HepG2 (cell line): ENCODE data around the gene FRMPD2. TPM values are rescaled to one million over a fixed set of nuclear protein-coding genes. Genes with fewer than 3 reads are reported as not detected.

Source experiments
- ATAC-seq: fragments of 200-7000 bp; cut with Tn5 transposase; 3 replicates; pipeline ENCODE4 v1.9.1; 2020; ENCODE audit warnings: mild to moderate bottlenecking, moderate library complexity
- BruUV-seq: library from RNA; stranded (reverse); fragments of 400-500 nt; replicated peaks from 2 replicates; lab custom pipeline; 2021; lab: Mats Ljungman, UMichigan
- CTCF ChIA-PET: fragments of 300-600 bp; formaldehyde crosslinking; extraction: SDS; loops from one replicate; lab custom pipeline; 2021; ENCODE audit warnings: low total read pairs, inconsistent platforms, low intra/inter-chr PET ratio; lab: Yijun Ruan, JAX
- POLR2A ChIA-PET: fragments of 350-600 bp; sonication (Branson Sonifier 250); formaldehyde crosslinking; loops from one replicate; lab custom pipeline; 2020; ENCODE audit warnings: antibody characterized with exemption, inconsistent platforms; lab: Yijun Ruan, JAX
- DNase-seq: peaks from one replicate; pipeline ENCODE4 v3.0.0-alpha.2; 2015; ENCODE audit warnings: low spot score
- FAIRE-seq: peaks from 3 replicates; lab custom pipeline; 2011; peaks lifted over from hg19 to GRCh38; lab: Jason Lieb, UNC
- H2AFZ ChIP-seq: one replicate; pipeline ENCODE4 v1.6.1; 2011; ENCODE audit warnings: low read length, inconsistent platforms
- H3K27ac ChIP-seq: fragments of 300-600 bp; 3 replicates; pipeline ENCODE4 v1.8.0; 2011; ENCODE audit warnings: mixed run types, mild to moderate bottlenecking, mixed read lengths, low read length, inconsistent platforms; ENCODE audit not compliant: insufficient read depth; ENCODE audit errors: extremely low read length
- H3K27me3 ChIP-seq, 2 experiments: fragments of 200-600 bp in 1 of 2; 2 replicates in 1 of 2; 3 replicates in 1 of 2; pipeline versions ENCODE4 v1.6.0 to v1.8.0; 2011; ENCODE audit warnings: low read length in 2 of 2, mild to moderate bottlenecking in 2 of 2, moderate library complexity in 2 of 2, inconsistent platforms in 1 of 2; ENCODE audit not compliant: insufficient read depth in 2 of 2, control insufficient read depth in 1 of 2
- H3K36me3 ChIP-seq, 2 experiments: fragments of 200-600 bp in 1 of 2; replicated peaks in 1 of 2; 2 replicates in 1 of 2; 3 replicates in 1 of 2; pipeline versions ENCODE4 v1.5.1 to v1.8.0; 2011; ENCODE audit warnings: low read length in 2 of 2, inconsistent platforms in 1 of 2; ENCODE audit not compliant: insufficient read depth in 2 of 2, control insufficient read depth in 1 of 2
- H3K4me1 ChIP-seq: 2 replicates; pipeline ENCODE4 v1.5.1; 2012; ENCODE audit warnings: low read length, inconsistent platforms; ENCODE audit not compliant: insufficient read depth
- H3K4me2 ChIP-seq: 2 replicates; pipeline ENCODE4 v1.6.0; 2011; ENCODE audit warnings: low read depth, low read length, inconsistent platforms
- H3K4me3 ChIP-seq, 3 experiments: fragments of 200-600 bp in 1 of 3; sonication (generic), shearing (Covaris generic) in 1 of 3; replicated peaks in 1 of 3; 2 replicates each; pipeline ENCODE4 v1.5.1; 2011 to 2016; ENCODE audit warnings: low read length in 3 of 3, inconsistent platforms in 2 of 3, low read depth in 2 of 3, mild to moderate bottlenecking in 2 of 3, control low read depth in 1 of 3, mixed read lengths in 1 of 3; ENCODE audit not compliant: insufficient read depth in 1 of 3
- H3K79me2 ChIP-seq: one replicate; pipeline ENCODE4 v1.6.1; 2011; ENCODE audit warnings: low read length, inconsistent platforms; ENCODE audit not compliant: insufficient read depth
- H3K9ac ChIP-seq: 2 replicates; pipeline ENCODE4 v1.6.0; 2011; ENCODE audit warnings: mild to moderate bottlenecking, low read depth, low read length, inconsistent platforms; ENCODE audit not compliant: insufficient read depth
- H3K9me3 ChIP-seq: 2 replicates; pipeline ENCODE4 v1.5.1; 2012; ENCODE audit warnings: mild to moderate bottlenecking, low read length
- H4K20me1 ChIP-seq: 2 replicates; pipeline ENCODE4 v1.6.0; 2011; ENCODE audit warnings: inconsistent platforms, mild to moderate bottlenecking, low read length, moderate library complexity; ENCODE audit not compliant: insufficient read depth
- AGO1 ChIP-seq: fragments of 200-400 bp; formaldehyde crosslinking; IDR thresholded peaks from 2 replicates; pipeline ENCODE4 v1.6.1; 2017; ENCODE audit warnings: mild to moderate bottlenecking, low read depth, low read length, moderate library complexity; ENCODE audit not compliant: poor library complexity, severe bottlenecking
- CEBPG ChIP-seq: IDR thresholded peaks from 2 replicates; pipeline ENCODE4 v1.6.1; 2016
- EHMT2 ChIP-seq: fragments of 200-600 bp; sonication (generic); IDR thresholded peaks from 2 replicates; pipeline ENCODE4 v1.7.0; 2017; ENCODE audit warnings: antibody characterized with exemption, low read depth, low read length, borderline replicate concordance
- GTF3A ChIP-seq: sonication (generic); formaldehyde crosslinking; conservative IDR thresholded peaks from 2 replicates; pipeline ENCODE4 v1.4.0; 2020; ENCODE audit warnings: mild to moderate bottlenecking, missing genetic modification reagents
- HOXD1 ChIP-seq: sonication (generic); formaldehyde crosslinking; IDR thresholded peaks from 2 replicates; pipeline ENCODE4 v1.5.0; 2020; ENCODE audit warnings: missing genetic modification reagents
- KLF12 ChIP-seq: sonication (generic); formaldehyde crosslinking; IDR thresholded peaks from 2 replicates; pipeline ENCODE4 v1.4.0; 2020; ENCODE audit warnings: missing genetic modification reagents, borderline replicate concordance
- MAF1 ChIP-seq: sonication (generic); formaldehyde crosslinking; IDR thresholded peaks from 2 replicates; pipeline ENCODE4 v1.5.0; 2020; ENCODE audit warnings: missing genetic modification reagents, borderline replicate concordance
- NCOR1 ChIP-seq: fragments of 200-600 bp; sonication (generic); IDR thresholded peaks from 2 replicates; pipeline ENCODE4 v1.7.0; 2017; ENCODE audit warnings: antibody characterized with exemption, low read length, borderline replicate concordance
- NONO ChIP-seq, 2 experiments: fragments of 450-650 bp in 1 of 2; sonication (generic) in 1 of 2; formaldehyde crosslinking in 1 of 2; IDR thresholded peaks in 1 of 2; conservative IDR thresholded peaks in 1 of 2; 2 replicates each; pipeline versions ENCODE4 v1.6.1 to v1.8.0; 2017 to 2022; ENCODE audit warnings: mild to moderate bottlenecking in 1 of 2, missing genetic modification reagents in 1 of 2, moderate library complexity in 1 of 2
- SP4 ChIP-seq: sonication (generic); formaldehyde crosslinking; IDR thresholded peaks from 2 replicates; pipeline ENCODE4 v1.8.1; 2023; ENCODE audit warnings: mild to moderate bottlenecking, missing genetic modification reagents
- YY1 ChIP-seq: IDR thresholded peaks from 2 replicates; pipeline ENCODE4 v1.6.1; 2011; ENCODE audit warnings: low read length, low read depth, moderate library complexity, mild to moderate bottlenecking; ENCODE audit not compliant: insufficient read depth, insufficient replicate concordance
- ZNF564 ChIP-seq: sonication (generic); formaldehyde crosslinking; IDR thresholded peaks from 2 replicates; pipeline ENCODE4 v1.8.1; 2023; ENCODE audit warnings: mild to moderate bottlenecking, missing genetic modification reagents
- WGBS: methylation state at CpG from one replicate; pipeline ENCODE4 v1.1.6; 2017; ENCODE audit warnings: low lambda C conversion rate; 5-methylcytosine and 5-hydroxymethylcytosine counted together
- in situ Hi-C: cut with HindIII; loops from 2 replicates; pipeline ENCODE4 v1.10.0; 2017; ENCODE audit warnings: low pct_unique_long_range_greater_than_20kb; ENCODE audit not compliant: extremely low pct_ligation_motif_present
- intact Hi-C: fragments of 100-400 bp; cut with micrococcal nuclease; formaldehyde crosslinking; loops from one replicate; pipeline ENCODE4 v1.10.0; 2022; ENCODE audit not compliant: unreplicated experiment
- polyA plus RNA-seq, 8 experiments: library from polyadenylated mRNA; depleted of rRNA in 3 of 8; stranded (reverse) in 7 of 8; unstranded in 1 of 8; fragments of >200 nt; fragmentation: Illumina TruSeq in 4 of 8; extraction: Trizol in 4 of 8; gene quantifications; 2 replicates each; pipeline versions ENCODE4 v1.2.1 to v1.2.3, GENCODE V29; 2011 to 2016; ENCODE audit warnings: low read depth in 4 of 8, missing spikeins in 1 of 8, mixed read lengths in 1 of 8; ENCODE audit not compliant: insufficient read depth in 1 of 8
- total RNA-seq, 5 experiments: library from RNA; depleted of rRNA; stranded (reverse); fragments of >200 nt; fragmentation: Illumina TruSeq; extraction: Trizol; gene quantifications; 2 replicates each; pipeline ENCODE4 v1.2.3, GENCODE V29; 2016; ENCODE audit warnings: low read depth in 1 of 5
- TF ChIP-seq, protein P1 (sequence below): sonication (generic); formaldehyde crosslinking; IDR thresholded peaks from 2 replicates; pipeline ENCODE4 v1.4.0; 2020; ENCODE audit warnings: missing genetic modification reagents
- TF ChIP-seq, protein P2 (sequence below): sonication (generic); formaldehyde crosslinking; IDR thresholded peaks from 2 replicates; pipeline ENCODE4 v1.4.0; 2020; ENCODE audit warnings: mild to moderate bottlenecking, missing genetic modification reagents
- TF ChIP-seq, protein P3 (sequence below): sonication (generic); formaldehyde crosslinking; IDR thresholded peaks from 2 replicates; pipeline ENCODE4 v1.8.1; 2022; ENCODE audit warnings: mild to moderate bottlenecking, missing genetic modification reagents
- TF ChIP-seq, protein P4 (sequence below): IDR thresholded peaks from 2 replicates; pipeline ENCODE4 v1.6.1; 2016; ENCODE audit warnings: low read depth

FRMPD2 gene
- total and polyA plus RNA-seq, 2 of the 13 experiments (the other 11 are each of a cell fraction or from before 2014, with no cell fraction given) = 0.45 to 1.3 TPM

DNA sequence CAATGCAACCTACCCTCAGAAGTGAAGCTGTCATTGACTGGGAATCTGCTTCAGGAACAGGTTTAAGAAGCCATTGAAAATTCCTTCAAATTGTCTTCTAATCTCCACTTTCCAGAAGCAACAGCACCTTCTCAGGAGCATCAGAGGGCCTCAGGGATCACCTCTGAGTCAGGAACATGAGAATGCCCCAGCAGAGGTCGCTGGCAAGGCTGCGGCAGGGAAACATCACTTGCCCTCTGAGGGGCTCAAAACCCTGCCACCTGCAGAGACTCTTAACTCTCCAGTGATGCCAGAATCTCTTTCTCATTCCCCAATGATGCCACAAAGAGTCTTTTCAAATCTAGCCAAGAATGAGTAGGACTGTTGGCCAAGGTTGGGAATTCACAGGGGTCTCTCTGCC lies 26.1 kb upstream of the FRMPD2 start:
- no peak overlapping the region for H3K4me2 ChIP-seq
- in situ Hi-C loops = no loop called here
- no peaks in the 10 kb centered on the region for H3K36me3 ChIP-seq
- no peaks in the 10 kb centered on the region for H4K20me1 ChIP-seq
- TF ChIP-seq HOXD1 = no peak
- TF ChIP-seq CEBPG (CRISPR knock-in tag) = no peak
- TF ChIP-seq, protein P1, sequence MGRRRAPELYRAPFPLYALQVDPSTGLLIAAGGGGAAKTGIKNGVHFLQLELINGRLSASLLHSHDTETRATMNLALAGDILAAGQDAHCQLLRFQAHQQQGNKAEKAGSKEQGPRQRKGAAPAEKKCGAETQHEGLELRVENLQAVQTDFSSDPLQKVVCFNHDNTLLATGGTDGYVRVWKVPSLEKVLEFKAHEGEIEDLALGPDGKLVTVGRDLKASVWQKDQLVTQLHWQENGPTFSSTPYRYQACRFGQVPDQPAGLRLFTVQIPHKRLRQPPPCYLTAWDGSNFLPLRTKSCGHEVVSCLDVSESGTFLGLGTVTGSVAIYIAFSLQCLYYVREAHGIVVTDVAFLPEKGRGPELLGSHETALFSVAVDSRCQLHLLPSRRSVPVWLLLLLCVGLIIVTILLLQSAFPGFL = no peak
- no peak for TF ChIP-seq ZNF564 (CRISPR knock-in tag)
- TF ChIP-seq SP4 (CRISPR knock-in tag) = no peak
- TF ChIP-seq MAF1 = no peak
- TF ChIP-seq, protein P2, sequence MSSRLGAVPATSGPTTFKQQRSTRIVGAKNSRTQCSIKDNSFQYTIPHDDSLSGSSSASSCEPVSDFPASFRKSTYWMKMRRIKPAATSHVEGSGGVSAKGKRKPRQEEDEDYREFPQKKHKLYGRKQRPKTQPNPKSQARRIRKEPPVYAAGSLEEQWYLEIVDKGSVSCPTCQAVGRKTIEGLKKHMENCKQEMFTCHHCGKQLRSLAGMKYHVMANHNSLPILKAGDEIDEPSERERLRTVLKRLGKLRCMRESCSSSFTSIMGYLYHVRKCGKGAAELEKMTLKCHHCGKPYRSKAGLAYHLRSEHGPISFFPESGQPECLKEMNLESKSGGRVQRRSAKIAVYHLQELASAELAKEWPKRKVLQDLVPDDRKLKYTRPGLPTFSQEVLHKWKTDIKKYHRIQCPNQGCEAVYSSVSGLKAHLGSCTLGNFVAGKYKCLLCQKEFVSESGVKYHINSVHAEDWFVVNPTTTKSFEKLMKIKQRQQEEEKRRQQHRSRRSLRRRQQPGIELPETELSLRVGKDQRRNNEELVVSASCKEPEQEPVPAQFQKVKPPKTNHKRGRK (CRISPR knock-in tag) = no peak
- TF ChIP-seq NONO (IDR thresholded peaks at IDR 0.05) = no peak
- TF ChIP-seq NONO (CRISPR knock-in tag; conservative IDR thresholded peaks at IDR 0.05) = no peak
- TF ChIP-seq GTF3A = no peak
- TF ChIP-seq KLF12 (CRISPR knock-in tag) = no peak
- no peak for TF ChIP-seq EHMT2
- TF ChIP-seq NCOR1 = no peak
- TF ChIP-seq YY1 = no peak
- TF ChIP-seq, protein P3, sequence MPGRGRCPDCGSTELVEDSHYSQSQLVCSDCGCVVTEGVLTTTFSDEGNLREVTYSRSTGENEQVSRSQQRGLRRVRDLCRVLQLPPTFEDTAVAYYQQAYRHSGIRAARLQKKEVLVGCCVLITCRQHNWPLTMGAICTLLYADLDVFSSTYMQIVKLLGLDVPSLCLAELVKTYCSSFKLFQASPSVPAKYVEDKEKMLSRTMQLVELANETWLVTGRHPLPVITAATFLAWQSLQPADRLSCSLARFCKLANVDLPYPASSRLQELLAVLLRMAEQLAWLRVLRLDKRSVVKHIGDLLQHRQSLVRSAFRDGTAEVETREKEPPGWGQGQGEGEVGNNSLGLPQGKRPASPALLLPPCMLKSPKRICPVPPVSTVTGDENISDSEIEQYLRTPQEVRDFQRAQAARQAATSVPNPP = no peak
- no peak for TF ChIP-seq AGO1
- TF ChIP-seq, protein P4, sequence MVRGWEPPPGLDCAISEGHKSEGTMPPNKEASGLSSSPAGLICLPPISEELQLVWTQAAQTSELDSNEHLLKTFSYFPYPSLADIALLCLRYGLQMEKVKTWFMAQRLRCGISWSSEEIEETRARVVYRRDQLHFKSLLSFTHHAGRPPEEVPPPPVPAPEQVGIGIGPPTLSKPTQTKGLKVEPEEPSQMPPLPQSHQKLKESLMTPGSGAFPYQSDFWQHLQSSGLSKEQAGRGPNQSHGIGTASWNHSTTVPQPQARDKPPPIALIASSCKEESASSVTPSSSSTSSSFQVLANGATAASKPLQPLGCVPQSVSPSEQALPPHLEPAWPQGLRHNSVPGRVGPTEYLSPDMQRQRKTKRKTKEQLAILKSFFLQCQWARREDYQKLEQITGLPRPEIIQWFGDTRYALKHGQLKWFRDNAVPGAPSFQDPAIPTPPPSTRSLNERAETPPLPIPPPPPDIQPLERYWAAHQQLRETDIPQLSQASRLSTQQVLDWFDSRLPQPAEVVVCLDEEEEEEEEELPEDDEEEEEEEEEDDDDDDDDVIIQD = no peak
- TF ChIP-seq, all 625 proteins: peak for 0
- no peak overlapping the region for H3K4me3 ChIP-seq
- no peak overlapping the region for H3K9ac ChIP-seq
- H3K27ac ChIP-seq = no peak overlapping the region
- no TSS peak for BruUV-seq
- H3K9me3 ChIP-seq = no peaks in the 10 kb centered on the region
- POLR2A ChIA-PET = no interaction called here
- DNase-seq (no peak), ATAC-seq (no peak), FAIRE-seq (no peak)
- H2AFZ ChIP-seq = no peak overlapping the region
- CTCF ChIA-PET = no interaction called here
- WGBS = 50% methylated on average over 2 of the region's 2 CpGs
- intact Hi-C loops = no loop called here
- H3K27me3 ChIP-seq = peaks cover 0 to 7% of the 10 kb centered on the region in 2 experiments; a peak in 4 of 5 replicates
- no peaks in the 10 kb centered on the region for H3K79me2 ChIP-seq
- peaks cover 9% of the 10 kb centered on the region for H3K4me1 ChIP-seq
